ENCODE results near the gene ALDH18A1.
"Not testable (repeated sequence)": the region's sequence is repeated elsewhere in the genome, so short reads cannot be mapped to it uniquely, and the experiment has no call there.

The ALDH18A1 gene

GRCh38 chr10:95691281-95691680 lies 34.8 kb upstream of the ALDH18A1 start:
- TF ChIP-seq, protein P1, sequence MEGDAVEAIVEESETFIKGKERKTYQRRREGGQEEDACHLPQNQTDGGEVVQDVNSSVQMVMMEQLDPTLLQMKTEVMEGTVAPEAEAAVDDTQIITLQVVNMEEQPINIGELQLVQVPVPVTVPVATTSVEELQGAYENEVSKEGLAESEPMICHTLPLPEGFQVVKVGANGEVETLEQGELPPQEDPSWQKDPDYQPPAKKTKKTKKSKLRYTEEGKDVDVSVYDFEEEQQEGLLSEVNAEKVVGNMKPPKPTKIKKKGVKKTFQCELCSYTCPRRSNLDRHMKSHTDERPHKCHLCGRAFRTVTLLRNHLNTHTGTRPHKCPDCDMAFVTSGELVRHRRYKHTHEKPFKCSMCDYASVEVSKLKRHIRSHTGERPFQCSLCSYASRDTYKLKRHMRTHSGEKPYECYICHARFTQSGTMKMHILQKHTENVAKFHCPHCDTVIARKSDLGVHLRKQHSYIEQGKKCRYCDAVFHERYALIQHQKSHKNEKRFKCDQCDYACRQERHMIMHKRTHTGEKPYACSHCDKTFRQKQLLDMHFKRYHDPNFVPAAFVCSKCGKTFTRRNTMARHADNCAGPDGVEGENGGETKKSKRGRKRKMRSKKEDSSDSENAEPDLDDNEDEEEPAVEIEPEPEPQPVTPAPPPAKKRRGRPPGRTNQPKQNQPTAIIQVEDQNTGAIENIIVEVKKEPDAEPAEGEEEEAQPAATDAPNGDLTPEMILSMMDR (IDR thresholded peaks at IDR 0.05; ENCODE audit: insufficient read depth, low read depth, low read length, missing control alignments), result no peak
- H3K4me3 ChIP-seq (ENCODE audit: low read depth, low read length), result no peak overlapping the region
- DNase-seq (ENCODE audit: low read depth), result no peak

- no peak for DNase-seq (ENCODE audit: low read depth)
- no peak overlapping the region for H3K4me3 ChIP-seq (ENCODE audit: low read depth, low read length)
- TF ChIP-seq, protein P1 (IDR thresholded peaks at IDR 0.05; ENCODE audit: insufficient read depth, low read depth, low read length, missing control alignments), result peak; percentile 13
Measured at GRCh38 chr10:95688648-95689047, 32.1 kb upstream of the ALDH18A1 start.

DNA sequence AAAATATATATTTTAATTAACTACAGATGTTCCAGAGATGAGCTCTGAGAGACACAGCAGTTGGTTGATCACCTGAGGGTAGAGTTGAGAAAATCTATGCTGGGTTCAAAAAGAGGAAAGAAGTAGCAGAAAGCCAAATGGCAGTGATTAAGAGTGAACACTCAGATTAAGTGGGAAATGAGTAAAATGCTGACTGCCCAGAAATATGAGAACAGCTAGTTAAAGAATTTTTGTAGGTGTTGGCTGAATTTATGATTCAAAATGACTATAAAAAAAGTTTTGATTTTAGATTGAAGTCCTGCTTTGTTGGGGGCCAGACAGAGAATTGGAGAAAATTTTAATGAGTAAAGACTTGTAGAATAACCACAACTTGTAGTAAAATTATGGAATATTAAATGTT lies 27.5 kb upstream of the ALDH18A1 start:
- no peak overlapping the region for H3K4me3 ChIP-seq (ENCODE audit: low read depth, low read length)
- TF ChIP-seq, protein P1 (IDR thresholded peaks at IDR 0.05; ENCODE audit: insufficient read depth, low read depth, low read length, missing control alignments), result no peak
- no peak for DNase-seq (ENCODE audit: low read depth)

- no peak overlapping the region for H3K4me3 ChIP-seq (ENCODE audit: low read depth, low read length)
- TF ChIP-seq, protein P1 (IDR thresholded peaks at IDR 0.05; ENCODE audit: insufficient read depth, low read depth, low read length, missing control alignments), result no peak
- no peak for DNase-seq (ENCODE audit: low read depth)
Measured at GRCh38 chr10:95675403-95676116, 19.0 kb upstream of the ALDH18A1 start.

DNA sequence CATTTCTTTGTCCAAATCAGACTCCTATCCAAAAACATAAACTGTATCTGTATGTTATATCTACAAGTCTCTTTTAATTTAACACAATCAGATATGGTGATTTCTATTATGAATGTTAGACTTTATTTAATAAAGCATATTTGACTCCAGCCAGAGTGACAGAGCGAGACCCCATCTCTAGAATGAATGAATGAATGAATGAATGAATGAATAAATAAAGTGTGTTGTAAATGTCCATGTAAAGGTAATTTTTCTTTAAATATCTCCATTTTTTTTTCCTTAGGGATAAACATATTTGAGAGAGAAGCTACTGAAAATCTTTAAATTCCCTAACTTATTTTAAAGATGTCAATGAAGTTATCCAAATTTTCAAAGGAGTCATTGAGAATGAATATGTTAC lies 18.1 kb upstream of the ALDH18A1 start:
- TF ChIP-seq, protein P1 (IDR thresholded peaks at IDR 0.05; ENCODE audit: insufficient read depth, low read depth, low read length, missing control alignments), result no peak
- no peak for DNase-seq (ENCODE audit: low read depth)
- H3K4me3 ChIP-seq (ENCODE audit: low read depth, low read length), result no peak overlapping the region

DNA sequence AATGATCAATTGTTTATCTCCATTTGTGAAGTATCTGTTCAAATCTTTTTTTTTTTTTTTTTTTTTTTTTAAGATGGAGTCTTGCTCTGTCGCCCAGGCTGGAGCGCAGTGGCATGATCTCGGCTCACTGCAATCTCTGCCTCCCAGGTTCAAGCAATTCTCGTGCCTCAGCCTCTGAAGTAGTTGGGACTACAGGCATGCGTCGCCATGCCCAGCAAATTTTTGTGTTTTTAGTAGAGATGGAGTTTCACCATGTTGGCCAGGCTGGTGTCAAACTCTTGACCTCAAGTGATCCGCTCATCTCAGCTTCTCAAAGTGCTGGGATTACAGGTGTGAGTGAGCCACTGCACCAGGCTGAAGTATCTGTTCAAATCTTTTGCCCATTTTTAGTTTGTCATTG lies 16.1 kb upstream of the ALDH18A1 start:
- not testable (repeated sequence) for DNase-seq (ENCODE audit: low read depth); H3K4me3 ChIP-seq (ENCODE audit: low read depth, low read length)

- H3K4me3 ChIP-seq (ENCODE audit: low read depth, low read length), result no peak overlapping the region
- TF ChIP-seq, protein P1 (IDR thresholded peaks at IDR 0.05; ENCODE audit: insufficient read depth, low read depth, low read length, missing control alignments), result no peak
- DNase-seq (ENCODE audit: low read depth), result no peak
Measured at GRCh38 chr10:95664543-95664942, 8.0 kb upstream of the ALDH18A1 start.

All from GM12865 (cell line).